ENCODE results near the gene PTPRO.

- TF ChIP-seq, protein P1, sequence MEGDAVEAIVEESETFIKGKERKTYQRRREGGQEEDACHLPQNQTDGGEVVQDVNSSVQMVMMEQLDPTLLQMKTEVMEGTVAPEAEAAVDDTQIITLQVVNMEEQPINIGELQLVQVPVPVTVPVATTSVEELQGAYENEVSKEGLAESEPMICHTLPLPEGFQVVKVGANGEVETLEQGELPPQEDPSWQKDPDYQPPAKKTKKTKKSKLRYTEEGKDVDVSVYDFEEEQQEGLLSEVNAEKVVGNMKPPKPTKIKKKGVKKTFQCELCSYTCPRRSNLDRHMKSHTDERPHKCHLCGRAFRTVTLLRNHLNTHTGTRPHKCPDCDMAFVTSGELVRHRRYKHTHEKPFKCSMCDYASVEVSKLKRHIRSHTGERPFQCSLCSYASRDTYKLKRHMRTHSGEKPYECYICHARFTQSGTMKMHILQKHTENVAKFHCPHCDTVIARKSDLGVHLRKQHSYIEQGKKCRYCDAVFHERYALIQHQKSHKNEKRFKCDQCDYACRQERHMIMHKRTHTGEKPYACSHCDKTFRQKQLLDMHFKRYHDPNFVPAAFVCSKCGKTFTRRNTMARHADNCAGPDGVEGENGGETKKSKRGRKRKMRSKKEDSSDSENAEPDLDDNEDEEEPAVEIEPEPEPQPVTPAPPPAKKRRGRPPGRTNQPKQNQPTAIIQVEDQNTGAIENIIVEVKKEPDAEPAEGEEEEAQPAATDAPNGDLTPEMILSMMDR (IDR thresholded peaks at IDR 0.05) = no peak
- TF ChIP-seq POLR2A (IDR thresholded peaks at IDR 0.05) = no peak
These were observed 224.8 kb downstream of the PTPRO start for GRCh38 chr12:15547063-15547462.
